ENCODE measurements around the gene LINGO1.
A peak's percentile ranks its signal among the peaks of the same experiment; 100 is the strongest.

The LINGO1 gene

GRCh38 chr15:77656294-77656693 lies 23.6 kb upstream of the LINGO1 start:
- DNase-seq, result peak; percentile 42

- DNase-seq, result no peak
Observed at GRCh38 chr15:77654975-77655374, 22.3 kb upstream of the LINGO1 start.

GRCh38 chr15:77653832-77654480 lies 21.2 kb upstream of the LINGO1 start:
- DNase-seq, result no peak

GRCh38 chr15:77650265-77650664 lies 17.6 kb upstream of the LINGO1 start:
- no peak for DNase-seq

- DNase-seq, result no peak
Observed at GRCh38 chr15:77649610-77650009, 16.9 kb upstream of the LINGO1 start.

- DNase-seq, result no peak
Observed at GRCh38 chr15:77649017-77649416, 16.3 kb upstream of the LINGO1 start.

- no peak for DNase-seq
Observed at GRCh38 chr15:77647961-77648360, 15.2 kb upstream of the LINGO1 start.

GRCh38 chr15:77646104-77646694 lies 13.5 kb upstream of the LINGO1 start:
- no peak for DNase-seq

- DNase-seq, result no peak
Observed at GRCh38 chr15:77645602-77646001, 12.9 kb upstream of the LINGO1 start.

- DNase-seq, result no peak
Observed at GRCh38 chr15:77644543-77645247, 12.0 kb upstream of the LINGO1 start.

- DNase-seq, result no peak
Observed at GRCh38 chr15:77643764-77644163, 11.1 kb upstream of the LINGO1 start.

GRCh38 chr15:77642793-77643430 lies 10.2 kb upstream of the LINGO1 start:
- DNase-seq, result no peak

GRCh38 chr15:77641999-77642398 lies 9.3 kb upstream of the LINGO1 start:
- DNase-seq, result no peak

- no peak for DNase-seq
Observed at GRCh38 chr15:77640615-77641014, 7.9 kb upstream of the LINGO1 start.

GRCh38 chr15:77639431-77639830 lies 6.7 kb upstream of the LINGO1 start:
- no peak for DNase-seq

- no peak for DNase-seq
Observed at GRCh38 chr15:77637851-77638692, 5.4 kb upstream of the LINGO1 start.

GRCh38 chr15:77636209-77636608 lies 3.5 kb upstream of the LINGO1 start:
- DNase-seq, result no peak

- no peak for DNase-seq
Observed at GRCh38 chr15:77634266-77634962, 1.7 kb upstream of the LINGO1 start.

GRCh38 chr15:77633913-77634265 lies 1.2 kb upstream of the LINGO1 start:
- DNase-seq, result no peak

GRCh38 chr15:77633134-77633912 lies 611 bp upstream of the LINGO1 start:
- peak; percentile 88 for DNase-seq

GRCh38 chr15:77631745-77632533 lies 773 bp downstream of the LINGO1 start:
- no peak for DNase-seq
